Endothelial cell of umbilical vein (primary cell): ENCODE results near the gene SPACA6. TPM values are rescaled to one million over a fixed set of nuclear protein-coding genes. Genes with fewer than 3 reads are reported as not detected.
"Not testable (repeated sequence)": the region's sequence is repeated elsewhere in the genome, so short reads cannot be mapped to it uniquely, and the experiment has no call there.

Source experiments
- BruUV-seq: library from RNA; stranded (reverse); fragments of 400-500 nt; replicated peaks from 2 replicates; lab custom pipeline; 2021; lab: Mats Ljungman, UMichigan
- CTCF ChIA-PET: fragments of 300-600, 350-600 bp; sonication (Branson Sonifier 250); formaldehyde crosslinking; loops from one replicate; lab custom pipeline; 2021; ENCODE audit warnings: antibody characterized with exemption, inconsistent platforms; lab: Charles Lee
- POLR2A ChIA-PET: fragments of 300-600, 350-600 bp; sonication (Branson Sonifier 250); formaldehyde crosslinking; loops from one replicate; lab custom pipeline; 2021; ENCODE audit warnings: antibody characterized with exemption, inconsistent platforms; lab: Charles Lee
- DNase-seq: peaks from one replicate; pipeline ENCODE4 v3.0.0-alpha.2; 2011; ENCODE audit warnings: low read depth, low spot score
- FAIRE-seq: peaks from 2 replicates; lab custom pipeline; 2011; peaks lifted over from hg19 to GRCh38; lab: Jason Lieb, UNC
- H2AFZ ChIP-seq: 2 replicates; pipeline ENCODE4 v1.6.0; 2012; ENCODE audit warnings: low read depth, low read length, control low read depth, inconsistent platforms
- H3K27ac ChIP-seq: 2 replicates; pipeline ENCODE4 v1.5.1; 2011; ENCODE audit warnings: low read depth, mild to moderate bottlenecking, control low read depth, low read length, moderate library complexity; ENCODE audit not compliant: insufficient read depth
- H3K27me3 ChIP-seq, 2 experiments: 2 replicates each; pipeline versions ENCODE4 v1.6.0 to v1.6.1; 2011; ENCODE audit warnings: low read length in 2 of 2, mixed read lengths in 1 of 2; ENCODE audit not compliant: control insufficient read depth in 2 of 2, insufficient read depth in 2 of 2
- H3K36me3 ChIP-seq, 2 experiments: 2 replicates in 1 of 2; 3 replicates in 1 of 2; pipeline ENCODE4 v1.5.1; 2011; ENCODE audit warnings: low read length in 2 of 2, mild to moderate bottlenecking in 1 of 2, moderate library complexity in 1 of 2; ENCODE audit not compliant: control insufficient read depth in 2 of 2, insufficient read depth in 2 of 2; ENCODE audit errors: extremely low read depth in 1 of 2
- H3K4me1 ChIP-seq: 3 replicates; pipeline ENCODE4 v1.5.1; 2011; ENCODE audit warnings: mild to moderate bottlenecking, low read length; ENCODE audit not compliant: control insufficient read depth, insufficient read depth; ENCODE audit errors: extremely low read depth
- H3K4me2 ChIP-seq: 2 replicates; pipeline ENCODE4 v1.6.1; 2011; ENCODE audit warnings: low read length, control low read depth, mixed read lengths; ENCODE audit not compliant: insufficient read depth
- H3K4me3 ChIP-seq, 3 experiments: fragments of 200-600 bp in 1 of 3; sonication (generic), shearing (Covaris generic) in 1 of 3; replicated peaks in 1 of 3; 2 replicates each; pipeline ENCODE4 v1.5.1; 2011 to 2016; ENCODE audit warnings: control low read depth in 3 of 3, low read length in 3 of 3, mild to moderate bottlenecking in 2 of 3, inconsistent platforms in 1 of 3, low read depth in 1 of 3, moderate library complexity in 1 of 3; ENCODE audit not compliant: insufficient read depth in 1 of 3
- H3K79me2 ChIP-seq: 2 replicates; pipeline ENCODE4 v1.6.0; 2012; ENCODE audit warnings: low read length, inconsistent platforms; ENCODE audit not compliant: control insufficient read depth, insufficient read depth
- H3K9ac ChIP-seq: replicated peaks from 2 replicates; pipeline ENCODE3; 2011; ENCODE audit warnings: low read length, control low read depth; ENCODE audit not compliant: insufficient read depth; ENCODE audit errors: extremely low read depth
- H3K9me1 ChIP-seq: replicated peaks from 3 replicates; pipeline ENCODE4 v1.6.0; 2011; ENCODE audit warnings: mild to moderate bottlenecking, low read length; ENCODE audit not compliant: control insufficient read depth, insufficient read depth; ENCODE audit errors: extremely low read depth
- H3K9me3 ChIP-seq: replicated peaks from 2 replicates; pipeline ENCODE4 v1.5.1; 2012; ENCODE audit warnings: low read length, inconsistent platforms; ENCODE audit not compliant: control insufficient read depth, insufficient read depth
- H4K20me1 ChIP-seq: replicated peaks from 2 replicates; pipeline ENCODE3; 2011; ENCODE audit warnings: mild to moderate bottlenecking, low read length; ENCODE audit not compliant: control insufficient read depth, insufficient read depth; ENCODE audit errors: extremely low read depth
- CTCF ChIP-seq, 2 donors: IDR thresholded peaks; 1 replicate in 1 of 2; 2 replicates in 1 of 2; pipeline ENCODE4 v1.5.1; 2011; ENCODE audit warnings: low read length in 2 of 2, mild to moderate bottlenecking in 2 of 2, moderate library complexity in 2 of 2, control low read depth in 1 of 2, inconsistent platforms in 1 of 2, low read depth in 1 of 2; ENCODE audit not compliant: insufficient read depth in 1 of 2; ENCODE audit errors: extremely low read depth in 1 of 2
- EZH2 ChIP-seq: IDR thresholded peaks from 2 replicates; pipeline ENCODE4 v1.6.1; 2012; ENCODE audit warnings: borderline replicate concordance, low read depth, mild to moderate bottlenecking, moderate library complexity, low read length, inconsistent platforms; ENCODE audit not compliant: severe bottlenecking
- FOS ChIP-seq: IDR thresholded peaks from 2 replicates; pipeline ENCODE4 v1.6.1; 2011; ENCODE audit warnings: mild to moderate bottlenecking, low read length, moderate library complexity, borderline replicate concordance; ENCODE audit not compliant: insufficient read depth
- GATA2 ChIP-seq: IDR thresholded peaks from 2 replicates; pipeline ENCODE4 v1.7.0; 2011; ENCODE audit warnings: low read depth, mild to moderate bottlenecking, moderate library complexity, mixed read lengths, low read length; ENCODE audit not compliant: insufficient read length, insufficient read depth
- JUN ChIP-seq: IDR thresholded peaks from 2 replicates; pipeline ENCODE4 v1.6.1; 2011; ENCODE audit warnings: borderline replicate concordance, low read depth; ENCODE audit not compliant: insufficient read length, insufficient read depth
- MYC ChIP-seq: IDR thresholded peaks from one replicate; pipeline ENCODE4 v1.6.1; 2011; ENCODE audit warnings: mild to moderate bottlenecking, low read depth, low read length
- POLR2A ChIP-seq: IDR thresholded peaks from 2 replicates; pipeline ENCODE4 v1.6.1; 2012; ENCODE audit warnings: low read depth, mild to moderate bottlenecking, control low read depth, low read length
- POLR2AphosphoS5 ChIP-seq: IDR thresholded peaks from 2 replicates; pipeline ENCODE4 v1.6.1; 2012; ENCODE audit warnings: low read depth, mild to moderate bottlenecking, control low read depth, low read length, moderate library complexity; ENCODE audit not compliant: insufficient read depth
- dilution Hi-C: fragments of 300-500 bp; cut with MboI; formaldehyde crosslinking; loops from one replicate; pipeline ENCODE4 v1.15.0; 2019; ENCODE audit warnings: low sequenced_read_pairs; ENCODE audit not compliant: extremely low pct_ligation_motif_present
- intact Hi-C: fragments of 100-400 bp; cut with micrococcal nuclease; formaldehyde crosslinking; loops from one replicate; pipeline ENCODE4 v1.10.0; 2022
- polyA plus RNA-seq, 4 experiments: library from polyadenylated mRNA; depleted of rRNA in 3 of 4; stranded (reverse) in 3 of 4; unstranded in 1 of 4; fragments of >200 nt; gene quantifications; 2 replicates each; pipeline versions ENCODE4 v1.2.1 to v1.2.3, GENCODE V29; 2011 to 2012; ENCODE audit warnings: missing spikeins in 1 of 4
- total RNA-seq: library from RNA; stranded (reverse); gene quantifications from 2 replicates; pipeline ENCODE4 v1.2.3, GENCODE V29; 2021
- TF ChIP-seq, protein P1 (sequence below): IDR thresholded peaks from 2 replicates; pipeline ENCODE4 v1.6.1; 2011; ENCODE audit not compliant: insufficient read depth, insufficient read length

Gene SPACA6
- total and polyA plus RNA-seq, 2 donors (not counting 3 experiments of a cell fraction or from before 2014, with no cell fraction given): 11.9 to 41.1 TPM

- H3K4me1 ChIP-seq: no peaks in the 10 kb centered on the region
- H4K20me1 ChIP-seq: no peaks in the 10 kb centered on the region
- FAIRE-seq (no peak), DNase-seq (no peak)
- no peak overlapping the region for H3K27ac ChIP-seq
- no peaks in the 10 kb centered on the region for H3K27me3 ChIP-seq
- intact Hi-C loops: no loop called here
- BruUV-seq: no TSS peak
- H3K9me1 ChIP-seq: no peaks in the 10 kb centered on the region
- ChIA-PET CTCF (no interaction called here), POLR2A (no interaction called here)
- no peaks in the 10 kb centered on the region for H3K36me3 ChIP-seq
- no peaks in the 10 kb centered on the region for H3K79me2 ChIP-seq
- TF ChIP-seq POLR2A (no peak), POLR2AphosphoS5 (no peak), CTCF (IDR thresholded peaks at IDR 0.05; ENCODE audit: extremely low read depth in 1 of 2, insufficient read depth in 1 of 2, low read depth in 1 of 2, low read length in 2 of 2) (no peak), EZH2 (no peak), JUN (no peak), FOS (no peak), GATA2 (no peak), MYC (no peak)
- TF ChIP-seq, protein P1, sequence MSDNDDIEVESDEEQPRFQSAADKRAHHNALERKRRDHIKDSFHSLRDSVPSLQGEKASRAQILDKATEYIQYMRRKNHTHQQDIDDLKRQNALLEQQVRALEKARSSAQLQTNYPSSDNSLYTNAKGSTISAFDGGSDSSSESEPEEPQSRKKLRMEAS: no peak
- H3K4me3 ChIP-seq: no peak overlapping the region
- no peak overlapping the region for H3K4me2 ChIP-seq
- no peaks in the 10 kb centered on the region for H3K9me3 ChIP-seq
- no peak overlapping the region for H3K9ac ChIP-seq
- no peak overlapping the region for H2AFZ ChIP-seq
- dilution Hi-C loops: no loop called here
These were observed 44.8 kb downstream of the SPACA6 start for GRCh38 chr19:51737924-51738323.

DNA sequence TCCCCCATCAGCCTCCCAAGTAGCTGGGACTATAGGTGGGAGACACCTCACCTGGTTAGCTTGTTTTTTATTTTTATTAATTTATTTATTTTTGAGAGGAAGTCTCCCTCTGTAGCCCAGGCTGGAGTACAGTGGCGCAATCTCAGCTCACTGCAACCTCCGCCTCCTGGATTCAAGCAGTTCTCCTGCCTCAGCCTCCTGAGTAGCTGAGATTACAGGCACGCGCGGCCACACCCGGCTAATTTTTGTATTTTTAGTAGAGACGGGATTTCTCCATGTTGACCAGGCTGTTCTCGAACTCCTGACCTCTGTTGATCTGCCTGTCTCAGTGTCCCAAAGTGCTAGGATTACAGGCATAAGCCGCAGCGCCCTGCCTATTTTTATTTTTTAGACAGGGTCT, 45.4 kb downstream of the SPACA6 start:
- H2AFZ ChIP-seq, H3K36me3 ChIP-seq, H3K27ac ChIP-seq, H3K4me1 ChIP-seq, DNase-seq, BruUV-seq, CTCF ChIA-PET, H3K4me3 ChIP-seq, H3K27me3 ChIP-seq, H3K9me1 ChIP-seq, H3K79me2 ChIP-seq, intact Hi-C loops, H4K20me1 ChIP-seq, H3K9me3 ChIP-seq, H3K4me2 ChIP-seq, H3K9ac ChIP-seq, POLR2A ChIA-PET, FAIRE-seq, dilution Hi-C loops: not testable (repeated sequence)
